Right atrium auricular region (tissue), 2 donors: ENCODE measurements around the gene KIF25. TPM values are rescaled to one million over a fixed set of nuclear protein-coding genes. Genes with fewer than 3 reads are reported as not detected.

Source experiments
- DNase-seq: peaks from one replicate; pipeline ENCODE4 v3.0.0-alpha.2; 2019; ENCODE audit warnings: low spot score
- H3K27ac ChIP-seq, 2 donors: fragments of 200-600 bp; sonication (generic); 1 replicate in 1 of 2; 2 replicates in 1 of 2; pipeline ENCODE4 v1.5.1; 2016 to 2019
- H3K27me3 ChIP-seq, 2 donors: fragments of 200-600 bp; sonication (generic); one replicate each; pipeline versions ENCODE4 v1.5.1 to v1.6.0; 2017 to 2019
- H3K36me3 ChIP-seq: fragments of 200-600 bp; sonication (generic); one replicate; pipeline ENCODE4 v1.5.1; 2016
- H3K4me1 ChIP-seq, 2 donors: fragments of 200-600 bp; sonication (generic); one replicate each; pipeline versions ENCODE4 v1.5.1 to v1.6.0; 2017 to 2019
- H3K4me3 ChIP-seq, 2 donors: fragments of 200-600 bp; sonication (generic); 1 replicate in 1 of 2; 2 replicates in 1 of 2; pipeline ENCODE4 v1.5.1; 2017 to 2019; ENCODE audit warnings: mild to moderate bottlenecking in 1 of 2, moderate library complexity in 1 of 2
- H3K9me3 ChIP-seq, 2 donors: fragments of 200-600 bp; sonication (generic); one replicate each; pipeline ENCODE4 v1.5.1; 2019
- CTCF ChIP-seq, 2 donors: fragments of 200-600 bp; sonication (generic); IDR thresholded peaks; one replicate each; pipeline ENCODE4 v1.5.1; 2019; ENCODE audit warnings: antibody characterized with exemption in 2 of 2
- total RNA-seq, 2 donors: library from RNA; depleted of rRNA; stranded (reverse); fragments of >200 nt; gene quantifications; one replicate each; pipeline ENCODE4 v1.1.0, GENCODE V29; 2016

KIF25 gene
- total RNA-seq, 2 donors from 2014 or later = not detected

- Histone ChIP-seq H3K27ac (no peak overlapping the region), H3K36me3 (no peaks in the 10 kb centered on the region), H3K27me3 (no peaks in the 10 kb centered on the region), H3K4me1 (peaks cover 0 to 28% of the 10 kb centered on the region in 2 donors), H3K9me3 (no peaks in the 10 kb centered on the region), H3K4me3 (no peak overlapping the region)
- no peak for TF ChIP-seq CTCF (IDR thresholded peaks at IDR 0.05)
- no peak for DNase-seq
These were observed 54.2 kb downstream of the KIF25 start for GRCh38 chr6:168051648-168052047.

GRCh38 chr6:168052291-168052891, 54.9 kb downstream of the KIF25 start:
- Histone ChIP-seq H3K4me3 (no peak overlapping the region), H3K27ac (no peak overlapping the region), H3K4me1 (peaks cover 0 to 28% of the 10 kb centered on the region in 2 donors), H3K27me3 (no peaks in the 10 kb centered on the region), H3K36me3 (no peaks in the 10 kb centered on the region), H3K9me3 (no peaks in the 10 kb centered on the region)
- DNase-seq = no peak
- TF ChIP-seq CTCF (IDR thresholded peaks at IDR 0.05) = no peak

GRCh38 chr6:168053086-168053956, 55.9 kb downstream of the KIF25 start:
- Histone ChIP-seq H3K27me3 (no peaks in the 10 kb centered on the region), H3K4me3 (no peak overlapping the region), H3K4me1 (peaks cover 0 to 28% of the 10 kb centered on the region in 2 donors), H3K27ac (no peak overlapping the region), H3K36me3 (no peaks in the 10 kb centered on the region), H3K9me3 (no peaks in the 10 kb centered on the region)
- DNase-seq = no peak
- TF ChIP-seq CTCF (IDR thresholded peaks at IDR 0.05) = no peak

GRCh38 chr6:168053957-168054471, 56.5 kb downstream of the KIF25 start:
- Histone ChIP-seq H3K27me3 (no peaks in the 10 kb centered on the region), H3K9me3 (no peaks in the 10 kb centered on the region), H3K36me3 (no peaks in the 10 kb centered on the region), H3K4me3 (no peak overlapping the region), H3K27ac (peak overlapping the region in 1 of 2 donors; percentile 40), H3K4me1 (peaks cover 0 to 28% of the 10 kb centered on the region in 2 donors)
- no peak for TF ChIP-seq CTCF (IDR thresholded peaks at IDR 0.05)
- DNase-seq = no peak

DNA sequence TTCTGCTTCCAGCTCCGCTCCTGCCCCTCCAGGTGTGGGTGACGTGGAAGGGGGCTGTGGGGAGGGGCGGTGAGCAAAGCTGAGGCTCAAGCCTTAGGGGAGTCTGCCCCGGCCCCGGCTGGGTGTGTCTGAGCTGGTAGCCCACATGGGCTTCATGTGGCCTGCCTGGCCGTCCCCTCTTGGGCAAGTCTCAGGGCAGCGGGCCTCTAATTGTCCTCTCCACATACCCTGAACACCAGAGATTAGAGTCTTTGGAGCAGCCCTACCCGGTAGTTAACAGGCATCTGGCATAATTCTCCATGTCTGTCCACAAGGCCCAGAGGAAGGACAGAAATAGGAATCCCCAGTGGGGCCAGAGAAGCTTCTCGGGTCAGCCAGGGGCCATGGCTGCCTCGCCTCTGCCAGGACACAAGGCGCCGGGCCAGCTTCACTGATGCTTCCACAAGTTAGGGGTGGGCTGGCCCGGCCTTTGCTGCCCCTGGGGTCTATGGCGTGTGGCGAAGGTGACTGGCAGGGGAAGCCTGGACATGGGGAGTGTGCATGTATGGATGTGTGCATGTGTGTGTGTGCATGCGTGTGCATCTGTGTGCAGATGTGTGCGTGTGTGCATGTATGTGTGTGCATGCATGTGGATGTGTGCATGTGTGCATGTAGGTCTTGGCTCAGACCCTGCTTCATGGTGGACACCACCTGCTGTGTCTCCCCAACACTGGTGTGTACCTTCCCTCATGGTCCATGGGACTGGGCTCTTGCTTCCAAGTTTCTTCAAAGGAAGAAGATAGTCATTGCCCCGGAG, 57.5 kb downstream of the KIF25 start:
- Histone ChIP-seq H3K4me1 (peaks cover 0 to 28% of the 10 kb centered on the region in 2 donors), H3K9me3 (no peaks in the 10 kb centered on the region), H3K27me3 (no peaks in the 10 kb centered on the region), H3K4me3 (no peak overlapping the region), H3K27ac (peak overlapping the region; percentile 34 to 40), H3K36me3 (no peaks in the 10 kb centered on the region)
- TF ChIP-seq CTCF (IDR thresholded peaks at IDR 0.05) = no peak
- no peak for DNase-seq
